AG09309 (cell line): ENCODE results near the gene C8A.

Experiments used
- DNase-seq: peaks from one replicate; pipeline ENCODE4 v3.0.0-alpha.2; 2010; ENCODE audit warnings: low read depth
- H3K4me3 ChIP-seq: 2 replicates; pipeline ENCODE4 v1.5.1; 2011; ENCODE audit warnings: mild to moderate bottlenecking, low read depth, low read length, moderate library complexity; ENCODE audit not compliant: control insufficient read depth
- TF ChIP-seq, protein P1 (sequence below): IDR thresholded peaks from 2 replicates; pipeline ENCODE4 v1.5.1; 2011; ENCODE audit warnings: mild to moderate bottlenecking, low read depth, low read length, inconsistent platforms; ENCODE audit not compliant: insufficient read depth, control insufficient read depth; ENCODE audit errors: missing control alignments

C8A gene

GRCh38 chr1:56873213-56873612 is 18.6 kb downstream of the C8A start:
- H3K4me3 ChIP-seq: no peak overlapping the region
- no peak for DNase-seq
- TF ChIP-seq, protein P1, sequence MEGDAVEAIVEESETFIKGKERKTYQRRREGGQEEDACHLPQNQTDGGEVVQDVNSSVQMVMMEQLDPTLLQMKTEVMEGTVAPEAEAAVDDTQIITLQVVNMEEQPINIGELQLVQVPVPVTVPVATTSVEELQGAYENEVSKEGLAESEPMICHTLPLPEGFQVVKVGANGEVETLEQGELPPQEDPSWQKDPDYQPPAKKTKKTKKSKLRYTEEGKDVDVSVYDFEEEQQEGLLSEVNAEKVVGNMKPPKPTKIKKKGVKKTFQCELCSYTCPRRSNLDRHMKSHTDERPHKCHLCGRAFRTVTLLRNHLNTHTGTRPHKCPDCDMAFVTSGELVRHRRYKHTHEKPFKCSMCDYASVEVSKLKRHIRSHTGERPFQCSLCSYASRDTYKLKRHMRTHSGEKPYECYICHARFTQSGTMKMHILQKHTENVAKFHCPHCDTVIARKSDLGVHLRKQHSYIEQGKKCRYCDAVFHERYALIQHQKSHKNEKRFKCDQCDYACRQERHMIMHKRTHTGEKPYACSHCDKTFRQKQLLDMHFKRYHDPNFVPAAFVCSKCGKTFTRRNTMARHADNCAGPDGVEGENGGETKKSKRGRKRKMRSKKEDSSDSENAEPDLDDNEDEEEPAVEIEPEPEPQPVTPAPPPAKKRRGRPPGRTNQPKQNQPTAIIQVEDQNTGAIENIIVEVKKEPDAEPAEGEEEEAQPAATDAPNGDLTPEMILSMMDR: no peak

DNA sequence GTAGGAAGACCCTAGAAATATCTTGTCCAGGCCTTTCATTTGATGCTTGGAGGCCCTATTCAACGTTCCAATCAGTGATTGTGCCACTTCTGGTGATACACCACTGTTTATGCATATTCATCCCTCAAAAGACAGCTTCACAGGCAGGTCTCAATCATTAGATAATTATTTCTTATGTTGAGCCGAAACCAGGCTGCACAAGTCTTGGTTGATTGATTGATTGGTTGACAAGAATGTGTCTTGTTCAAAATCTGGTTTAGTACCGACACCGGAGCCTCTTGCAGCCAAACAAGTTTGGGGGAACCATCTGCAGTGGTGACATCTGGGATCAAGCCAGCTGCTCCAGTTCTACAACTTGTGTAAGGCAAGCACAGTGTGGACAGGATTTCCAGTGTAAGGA is 20.1 kb downstream of the C8A start:
- DNase-seq: no peak
- TF ChIP-seq, protein P1: no peak
- H3K4me3 ChIP-seq: no peak overlapping the region

GRCh38 chr1:56877973-56878372 is 23.4 kb downstream of the C8A start:
- TF ChIP-seq, protein P1: no peak
- no peak for DNase-seq
- H3K4me3 ChIP-seq: no peak overlapping the region

DNA sequence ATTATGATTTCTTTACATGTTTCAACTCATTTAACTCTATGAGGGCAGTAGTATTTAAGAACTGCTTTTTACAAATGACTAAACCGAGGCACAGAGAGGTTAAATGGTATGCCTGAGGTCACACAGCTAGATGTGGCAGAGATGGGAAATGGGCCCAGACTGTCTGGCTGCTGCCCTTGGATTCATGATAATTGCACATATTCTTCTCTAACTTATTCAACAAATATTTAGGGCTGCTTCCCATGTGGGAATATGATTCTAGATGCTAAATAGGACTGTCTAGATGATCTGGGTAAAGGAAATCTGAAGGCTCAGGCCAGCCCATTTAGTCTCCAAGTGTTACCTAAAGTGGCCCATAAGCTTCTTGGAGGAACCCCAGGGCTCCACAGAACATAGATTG is 26.2 kb downstream of the C8A start:
- TF ChIP-seq, protein P1: no peak
- H3K4me3 ChIP-seq: no peak overlapping the region
- no peak for DNase-seq

- DNase-seq: no peak
- TF ChIP-seq, protein P1: no peak
- H3K4me3 ChIP-seq: no peak overlapping the region
Measured at GRCh38 chr1:56881417-56881816, 26.8 kb downstream of the C8A start.

DNA sequence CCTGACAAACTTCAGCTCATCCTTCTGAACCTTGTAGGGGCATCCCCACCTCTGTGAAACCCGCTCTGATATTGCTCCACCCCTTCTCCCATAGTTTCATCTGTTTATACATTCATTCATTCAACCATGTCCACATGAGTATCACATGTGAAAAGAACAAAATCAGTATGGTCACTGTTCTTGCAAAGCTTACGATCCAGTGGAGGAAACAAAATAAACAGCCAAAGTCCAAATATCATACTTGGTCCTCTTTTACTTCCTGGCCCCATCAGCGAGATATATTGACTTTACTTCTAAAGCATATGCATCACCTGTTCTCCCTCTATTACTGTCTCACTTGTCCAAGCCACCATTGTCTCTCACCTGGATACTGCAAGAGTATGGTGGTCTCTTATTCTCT is 35.6 kb downstream of the C8A start:
- H3K4me3 ChIP-seq: no peak overlapping the region
- no peak for DNase-seq
- TF ChIP-seq, protein P1: no peak

GRCh38 chr1:56894014-56894413 is 39.4 kb downstream of the C8A start:
- TF ChIP-seq, protein P1: no peak

More at GRCh38 chr1:56894014-56894413, 39.4 kb downstream of the C8A start:
- no peak overlapping the region for H3K4me3 ChIP-seq
- no peak for DNase-seq
